ENCODE results near the gene RBBP8NL. TPM values are rescaled to one million over a fixed set of nuclear protein-coding genes. Genes with fewer than 3 reads are reported as not detected.

RBBP8NL gene
- total and polyA plus RNA-seq, 4 donors: under 0.01 to 0.14 TPM; not detected in 2

- H3K27me3 ChIP-seq (ENCODE audit: control insufficient read depth in 4 of 4, insufficient read depth in 4 of 4, low read length in 3 of 4): no peaks in the 10 kb centered on the region
- no peak for DNase-seq (ENCODE audit: low spot score)
- no peak for TF ChIP-seq YY1 (IDR thresholded peaks at IDR 0.05)
- no peak for TF ChIP-seq EGR1 (IDR thresholded peaks at IDR 0.05; ENCODE audit: low read depth in 2 of 2)
- no peak for TF ChIP-seq NR2F2 (IDR thresholded peaks at IDR 0.05)
- no peak for TF ChIP-seq JUND (IDR thresholded peaks at IDR 0.05)
- no peak for TF ChIP-seq HNF4A (conservative IDR thresholded peaks at IDR 0.05)
- no peak for TF ChIP-seq MAX (IDR thresholded peaks at IDR 0.05)
- no peak for TF ChIP-seq TAF1 (conservative IDR thresholded peaks at IDR 0.05)
- TF ChIP-seq REST (IDR thresholded peaks at IDR 0.05): no peak
- TF ChIP-seq SP1 (IDR thresholded peaks at IDR 0.05): no peak
- no peak for TF ChIP-seq HNF4G (IDR thresholded peaks at IDR 0.05)
- TF ChIP-seq ZBTB33 (IDR thresholded peaks at IDR 0.05): no peak
- no peak for TF ChIP-seq ATF3 (IDR thresholded peaks at IDR 0.05)
- no peak overlapping the region for H3K9ac ChIP-seq (ENCODE audit: low read depth in 1 of 2, low read length in 2 of 2)
- 75% methylated on average over 25 of the region's 25 CpGs for WGBS
- H3K4me3 ChIP-seq (ENCODE audit: low read depth in 1 of 3, low read length in 3 of 3): no peak overlapping the region
- peaks cover 0 to 2% (median 0%) of the 10 kb centered on the region in 4 donors for H3K36me3 ChIP-seq (ENCODE audit: control insufficient read depth in 4 of 4, insufficient read depth in 3 of 4, low read depth in 1 of 4, low read length in 3 of 4)
- peaks cover 44 to 83% (median 64%) of the 10 kb centered on the region in 4 donors for H3K4me1 ChIP-seq (ENCODE audit: control insufficient read depth in 4 of 4, insufficient read depth in 4 of 4, low read length in 3 of 4)
- peak overlapping the region in 1 of 2 donors; percentile 31 for H3K27ac ChIP-seq (ENCODE audit: low read depth in 1 of 2, low read length in 2 of 2)
- H3K9me3 ChIP-seq (ENCODE audit: control insufficient read depth in 4 of 4, low read length in 3 of 4): no peaks in the 10 kb centered on the region
Measured at GRCh38 chr20:62360854-62361798, 66.2 kb downstream of the RBBP8NL start.

Other genes with a start within 250 kb of the RBBP8NL start
- 10 to 100 TPM; 13.0 to 26.8 TPM for gene MTG2, start 244.5 kb downstream of the RBBP8NL start, total RNA-seq
- 10 to 100 TPM; 22.0 to 28.0 TPM for gene MTG2, start 244.5 kb downstream of the RBBP8NL start, polyA plus RNA-seq
- not detected for gene HRH3, start 207.3 kb downstream of the RBBP8NL start, total RNA-seq
- gene HRH3, start 207.3 kb downstream of the RBBP8NL start, polyA plus RNA-seq: not detected
- 10 to 100 TPM; 12.7 to 19.7 TPM for gene OSBPL2, start 189.0 kb downstream of the RBBP8NL start, total RNA-seq
- 10 to 100 TPM in 1 of 2 donors, 1 to 10 TPM in 1; 9.9 to 11.9 TPM for gene OSBPL2, start 189.0 kb downstream of the RBBP8NL start, polyA plus RNA-seq
- 10 to 100 TPM; 45.3 to 70.9 TPM for gene ADRM1, start 124.5 kb downstream of the RBBP8NL start, total RNA-seq
- gene ADRM1, start 124.5 kb downstream of the RBBP8NL start, polyA plus RNA-seq: 10 to 100 TPM; 83.8 to 91.0 TPM
- 10 to 100 TPM in 1 of 2 donors, 1 to 10 TPM in 1; 3.6 to 40.2 TPM for gene LAMA5, start 60.2 kb downstream of the RBBP8NL start, total RNA-seq
- gene LAMA5, start 60.2 kb downstream of the RBBP8NL start, polyA plus RNA-seq: 10 to 100 TPM; 13.4 to 13.9 TPM
- 100 to 1,000 TPM; 378 to 499 TPM for gene RPS21, start 40.4 kb downstream of the RBBP8NL start, total RNA-seq
- gene RPS21, start 40.4 kb downstream of the RBBP8NL start, polyA plus RNA-seq: 1,000 to 10,000 TPM in 1 of 2 donors, 100 to 1,000 TPM in 1; 278 to 1,588 TPM
- 1 to 10 TPM; 2.0 to 3.2 TPM for gene CABLES2, start 20.3 kb downstream of the RBBP8NL start, total RNA-seq
- 1 to 10 TPM in 1 of 2 donors, under 1 TPM in 1; 0.92 to 2.0 TPM for gene CABLES2, start 20.3 kb downstream of the RBBP8NL start, polyA plus RNA-seq
- gene GATA5, start 48.5 kb upstream of the RBBP8NL start, total RNA-seq: 1 to 10 TPM in 1 of 2 donors, under 1 TPM in 1; 0.25 to 6.1 TPM
- under 1 TPM; 0.31 to 0.36 TPM for gene GATA5, start 48.5 kb upstream of the RBBP8NL start, polyA plus RNA-seq
- 1 to 10 TPM; 1.7 to 3.5 TPM for gene SLCO4A1, start 215.0 kb upstream of the RBBP8NL start, total RNA-seq
- gene SLCO4A1, start 215.0 kb upstream of the RBBP8NL start, polyA plus RNA-seq: 1 to 10 TPM; 1.3 to 4.3 TPM